ENCODE measurements around the gene FNTB. TPM values are rescaled to one million over a fixed set of nuclear protein-coding genes. Genes with fewer than 3 reads are reported as not detected.

The FNTB gene
- total RNA-seq, 1 donor from 2014 or later: 16.7 TPM

Other genes with a start within 250 kb of the FNTB start
- gene SPTB, start 107.0 kb upstream of the FNTB start, total RNA-seq: 3.1 TPM
- gene CHURC1, start 72.4 kb upstream of the FNTB start, total RNA-seq: 58.7 TPM
- gene GPX2, start 44.1 kb upstream of the FNTB start, total RNA-seq: 617 TPM
- 16.5 TPM for gene RAB15, start 14.6 kb upstream of the FNTB start, total RNA-seq
- gene MAX, start 115.6 kb downstream of the FNTB start, total RNA-seq: 109 TPM